ENCODE data around the gene SERPINE1. TPM values are rescaled to one million over a fixed set of nuclear protein-coding genes. Genes with fewer than 3 reads are reported as not detected.

Gene SERPINE1
- total and polyA plus RNA-seq, 2 experiments from 2014 or later = 0.97 to 1.2 TPM

GRCh38 chr7:101186844-101187428, 60.0 kb downstream of the SERPINE1 start:
- no peak overlapping the region for H3K27ac ChIP-seq (ENCODE audit: low read depth)
- peaks cover 6% of the 10 kb centered on the region for H3K4me1 Mint-ChIP-seq
- H3K4me3 Mint-ChIP-seq = no peak overlapping the region
- no peaks in the 10 kb centered on the region for H3K27me3 ChIP-seq (ENCODE audit: insufficient read depth)
- TF ChIP-seq EZH2phosphoT487 (IDR thresholded peaks at IDR 0.05; ENCODE audit: unreplicated experiment) = no peak
- TF ChIP-seq ZNF462 (CRISPR knock-in tag; IDR thresholded peaks at IDR 0.05) = no peak
- TF ChIP-seq REST (IDR thresholded peaks at IDR 0.05; ENCODE audit: unreplicated experiment) = no peak
- no peak for TF ChIP-seq JUNB (IDR thresholded peaks at IDR 0.05; ENCODE audit: unreplicated experiment)
- no peak for TF ChIP-seq POLR2AphosphoS5 (IDR thresholded peaks at IDR 0.05; ENCODE audit: low read depth)
- TF ChIP-seq, protein P1, sequence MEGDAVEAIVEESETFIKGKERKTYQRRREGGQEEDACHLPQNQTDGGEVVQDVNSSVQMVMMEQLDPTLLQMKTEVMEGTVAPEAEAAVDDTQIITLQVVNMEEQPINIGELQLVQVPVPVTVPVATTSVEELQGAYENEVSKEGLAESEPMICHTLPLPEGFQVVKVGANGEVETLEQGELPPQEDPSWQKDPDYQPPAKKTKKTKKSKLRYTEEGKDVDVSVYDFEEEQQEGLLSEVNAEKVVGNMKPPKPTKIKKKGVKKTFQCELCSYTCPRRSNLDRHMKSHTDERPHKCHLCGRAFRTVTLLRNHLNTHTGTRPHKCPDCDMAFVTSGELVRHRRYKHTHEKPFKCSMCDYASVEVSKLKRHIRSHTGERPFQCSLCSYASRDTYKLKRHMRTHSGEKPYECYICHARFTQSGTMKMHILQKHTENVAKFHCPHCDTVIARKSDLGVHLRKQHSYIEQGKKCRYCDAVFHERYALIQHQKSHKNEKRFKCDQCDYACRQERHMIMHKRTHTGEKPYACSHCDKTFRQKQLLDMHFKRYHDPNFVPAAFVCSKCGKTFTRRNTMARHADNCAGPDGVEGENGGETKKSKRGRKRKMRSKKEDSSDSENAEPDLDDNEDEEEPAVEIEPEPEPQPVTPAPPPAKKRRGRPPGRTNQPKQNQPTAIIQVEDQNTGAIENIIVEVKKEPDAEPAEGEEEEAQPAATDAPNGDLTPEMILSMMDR (conservative IDR thresholded peaks at IDR 0.05; ENCODE audit: low read depth in 2 of 2) = no peak
- TF ChIP-seq EZH2 (IDR thresholded peaks at IDR 0.05; ENCODE audit: low read depth, unreplicated experiment) = no peak
- no peak for TF ChIP-seq CREB1 (CRISPR knock-in tag; IDR thresholded peaks at IDR 0.05; ENCODE audit: low read depth)
- TF ChIP-seq NANOG (IDR thresholded peaks at IDR 0.05; ENCODE audit: borderline replicate concordance) = no peak
- no peak for TF ChIP-seq ZNF331 (CRISPR knock-in tag; IDR thresholded peaks at IDR 0.05; ENCODE audit: low read depth)
- TF ChIP-seq ETS1 (IDR thresholded peaks at IDR 0.05) = no peak
- no peak for TF ChIP-seq ZNF114 (CRISPR knock-in tag; IDR thresholded peaks at IDR 0.05)
- TF ChIP-seq STAT1 (IDR thresholded peaks at IDR 0.05; ENCODE audit: unreplicated experiment) = no peak
- H3K36me3 ChIP-seq (ENCODE audit: insufficient read depth) = no peaks in the 10 kb centered on the region
- no peak for DNase-seq (ENCODE audit: low spot score)
- no peak overlapping the region for H3K4me2 ChIP-seq
- no peaks in the 10 kb centered on the region for H3K79me2 ChIP-seq (replicated peaks; ENCODE audit: insufficient read depth)
- H4K20me1 ChIP-seq (replicated peaks; ENCODE audit: insufficient read depth) = no peaks in the 10 kb centered on the region
- H3K9me3 Mint-ChIP-seq = no peaks in the 10 kb centered on the region
- H3K9me2 ChIP-seq (ENCODE audit: insufficient read depth) = no peaks in the 10 kb centered on the region
- H3K36me3 Mint-ChIP-seq (ENCODE audit: low read depth) = no peaks in the 10 kb centered on the region
- no peak for ATAC-seq
- H3K4me1 ChIP-seq (ENCODE audit: insufficient read depth) = no peaks in the 10 kb centered on the region
- peaks cover 12% of the 10 kb centered on the region for H3K27me3 Mint-ChIP-seq (ENCODE audit: insufficient read depth, low read depth, poor library complexity)
- no peak overlapping the region for H2AFZ ChIP-seq
- no peak overlapping the region for H3K4me3 ChIP-seq
- no peak overlapping the region for H3K27ac Mint-ChIP-seq
- H3F3A ChIP-seq (replicated peaks; ENCODE audit: low read depth) = 0 out of 2 replicates have a peak, but pooled peaks cover 4% of the 10 kb centered on the region

Data from GM23338 (cell line).